Measurements from ENCODE around the gene EFCAB8. TPM values are rescaled to one million over a fixed set of nuclear protein-coding genes. Genes with fewer than 3 reads are reported as not detected.

EFCAB8 gene
- total RNA-seq, 1 experiment from 2014 or later = not detected

DNA sequence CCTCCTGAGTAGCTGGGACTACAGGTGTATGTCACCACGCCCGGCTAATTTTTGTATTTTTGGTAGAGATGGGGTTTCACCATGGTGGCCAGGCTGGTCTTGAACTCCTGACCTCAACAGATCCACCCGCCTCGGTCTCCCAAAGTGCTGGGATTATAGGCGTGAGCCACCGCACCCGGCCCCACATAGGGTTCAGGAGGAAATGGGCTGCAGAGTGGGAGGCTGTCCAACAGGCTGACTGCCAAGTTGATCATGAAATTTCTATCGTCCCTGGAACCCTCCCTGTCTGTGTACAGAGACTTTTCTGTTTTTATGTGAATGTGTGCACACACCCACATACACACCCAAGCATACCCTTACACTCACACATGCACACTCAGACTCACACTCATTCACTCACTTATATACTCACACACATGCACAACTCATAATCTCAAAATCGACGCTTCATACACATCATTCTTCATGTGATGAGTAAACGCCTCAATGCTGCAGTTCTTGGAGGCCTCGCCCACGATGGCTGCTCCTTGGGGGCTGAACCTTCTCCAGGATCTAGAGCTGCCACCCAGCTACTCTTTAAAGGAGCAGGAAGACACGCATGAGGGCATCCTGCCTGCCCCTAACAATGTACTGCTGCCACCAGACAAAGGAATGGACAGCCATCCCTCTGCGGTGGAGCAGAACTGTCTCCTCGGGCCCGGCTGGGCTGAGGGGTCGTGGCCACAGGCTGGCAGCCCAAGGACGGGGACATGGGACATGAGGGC, 109.9 kb downstream of the EFCAB8 start:
- Mint-ChIP-seq H3K4me1 (ENCODE audit: insufficient read depth, unreplicated experiment) (no peaks in the 10 kb centered on the region), H3K36me3 (ENCODE audit: insufficient read depth, unreplicated experiment) (no peaks in the 10 kb centered on the region), H3K9me3 (ENCODE audit: unreplicated experiment) (no peaks in the 10 kb centered on the region), H3K27me3 (ENCODE audit: insufficient read depth, unreplicated experiment) (peaks cover 20% of the 10 kb centered on the region), H3K4me3 (ENCODE audit: unreplicated experiment) (no peak overlapping the region), H3K27ac (ENCODE audit: low read depth, unreplicated experiment) (no peak overlapping the region)
- BruUV-seq (replicated peaks) = no TSS peak
- POLR2A ChIA-PET = interaction anchor here (0.6 kb wide), 1 partner anchor 11 kb away, joined by 4 read pairs; no protein-coding TSS in a partner anchor
- TF ChIP-seq, protein P1, sequence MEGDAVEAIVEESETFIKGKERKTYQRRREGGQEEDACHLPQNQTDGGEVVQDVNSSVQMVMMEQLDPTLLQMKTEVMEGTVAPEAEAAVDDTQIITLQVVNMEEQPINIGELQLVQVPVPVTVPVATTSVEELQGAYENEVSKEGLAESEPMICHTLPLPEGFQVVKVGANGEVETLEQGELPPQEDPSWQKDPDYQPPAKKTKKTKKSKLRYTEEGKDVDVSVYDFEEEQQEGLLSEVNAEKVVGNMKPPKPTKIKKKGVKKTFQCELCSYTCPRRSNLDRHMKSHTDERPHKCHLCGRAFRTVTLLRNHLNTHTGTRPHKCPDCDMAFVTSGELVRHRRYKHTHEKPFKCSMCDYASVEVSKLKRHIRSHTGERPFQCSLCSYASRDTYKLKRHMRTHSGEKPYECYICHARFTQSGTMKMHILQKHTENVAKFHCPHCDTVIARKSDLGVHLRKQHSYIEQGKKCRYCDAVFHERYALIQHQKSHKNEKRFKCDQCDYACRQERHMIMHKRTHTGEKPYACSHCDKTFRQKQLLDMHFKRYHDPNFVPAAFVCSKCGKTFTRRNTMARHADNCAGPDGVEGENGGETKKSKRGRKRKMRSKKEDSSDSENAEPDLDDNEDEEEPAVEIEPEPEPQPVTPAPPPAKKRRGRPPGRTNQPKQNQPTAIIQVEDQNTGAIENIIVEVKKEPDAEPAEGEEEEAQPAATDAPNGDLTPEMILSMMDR (IDR thresholded peaks at IDR 0.05; ENCODE audit: unreplicated experiment) = no peak
- CTCF ChIA-PET = interaction anchor here (0.5 kb wide), 1 partner anchor 186 kb away, joined by 3 read pairs; no protein-coding TSS in a partner anchor
- intact Hi-C loops (cut with micrococcal nuclease) = no loop called here
- DNase-seq (ENCODE audit: unreplicated experiment) = no peak

DNA sequence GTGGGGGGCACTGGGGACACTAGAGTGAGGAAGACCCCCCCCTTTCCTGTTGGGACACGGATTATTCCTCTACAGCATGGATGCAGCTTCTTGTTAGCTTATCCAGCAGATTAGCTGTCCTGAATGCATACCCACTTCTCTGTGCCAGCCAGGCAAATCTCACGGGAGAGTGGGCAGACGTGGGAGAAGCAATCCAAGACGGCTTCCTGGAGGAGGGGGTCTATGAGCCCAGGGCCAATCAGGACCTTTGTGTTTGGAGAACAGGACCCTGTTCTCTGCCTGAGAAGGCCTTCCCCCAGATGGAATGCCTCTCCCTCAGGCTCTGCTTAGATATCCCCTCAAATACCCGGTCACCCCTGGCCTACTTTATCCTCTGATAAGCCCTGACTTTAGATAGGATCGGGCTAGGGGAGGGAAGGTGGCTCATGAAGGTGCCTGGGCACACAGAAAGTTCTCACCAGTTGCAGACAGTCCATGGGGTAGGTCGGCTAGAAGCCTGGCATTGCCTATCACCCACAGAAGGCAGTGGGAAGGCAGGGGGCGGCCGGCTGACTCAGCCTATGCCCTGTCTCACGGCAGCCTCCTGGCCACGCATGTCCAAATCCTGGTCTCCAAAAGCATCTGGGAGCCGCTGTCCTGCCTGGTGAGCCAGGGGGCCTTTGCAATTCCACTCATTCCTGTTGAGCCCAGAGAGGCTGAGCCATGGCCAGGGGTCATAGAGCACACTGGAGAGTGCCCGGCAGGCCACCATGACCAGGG, 110.8 kb downstream of the EFCAB8 start:
- intact Hi-C loops (cut with micrococcal nuclease) = no loop called here
- ChIA-PET CTCF (no interaction called here), POLR2A (no interaction called here)
- DNase-seq (ENCODE audit: unreplicated experiment) = no peak
- Mint-ChIP-seq H3K4me3 (ENCODE audit: unreplicated experiment) (no peak overlapping the region), H3K27me3 (ENCODE audit: insufficient read depth, unreplicated experiment) (peaks cover 11% of the 10 kb centered on the region), H3K4me1 (ENCODE audit: insufficient read depth, unreplicated experiment) (no peaks in the 10 kb centered on the region), H3K9me3 (ENCODE audit: unreplicated experiment) (no peaks in the 10 kb centered on the region), H3K27ac (ENCODE audit: low read depth, unreplicated experiment) (no peak overlapping the region), H3K36me3 (ENCODE audit: insufficient read depth, unreplicated experiment) (no peaks in the 10 kb centered on the region)
- TF ChIP-seq, protein P1 (IDR thresholded peaks at IDR 0.05; ENCODE audit: unreplicated experiment) = no peak
- no TSS peak for BruUV-seq (replicated peaks)

DNA sequence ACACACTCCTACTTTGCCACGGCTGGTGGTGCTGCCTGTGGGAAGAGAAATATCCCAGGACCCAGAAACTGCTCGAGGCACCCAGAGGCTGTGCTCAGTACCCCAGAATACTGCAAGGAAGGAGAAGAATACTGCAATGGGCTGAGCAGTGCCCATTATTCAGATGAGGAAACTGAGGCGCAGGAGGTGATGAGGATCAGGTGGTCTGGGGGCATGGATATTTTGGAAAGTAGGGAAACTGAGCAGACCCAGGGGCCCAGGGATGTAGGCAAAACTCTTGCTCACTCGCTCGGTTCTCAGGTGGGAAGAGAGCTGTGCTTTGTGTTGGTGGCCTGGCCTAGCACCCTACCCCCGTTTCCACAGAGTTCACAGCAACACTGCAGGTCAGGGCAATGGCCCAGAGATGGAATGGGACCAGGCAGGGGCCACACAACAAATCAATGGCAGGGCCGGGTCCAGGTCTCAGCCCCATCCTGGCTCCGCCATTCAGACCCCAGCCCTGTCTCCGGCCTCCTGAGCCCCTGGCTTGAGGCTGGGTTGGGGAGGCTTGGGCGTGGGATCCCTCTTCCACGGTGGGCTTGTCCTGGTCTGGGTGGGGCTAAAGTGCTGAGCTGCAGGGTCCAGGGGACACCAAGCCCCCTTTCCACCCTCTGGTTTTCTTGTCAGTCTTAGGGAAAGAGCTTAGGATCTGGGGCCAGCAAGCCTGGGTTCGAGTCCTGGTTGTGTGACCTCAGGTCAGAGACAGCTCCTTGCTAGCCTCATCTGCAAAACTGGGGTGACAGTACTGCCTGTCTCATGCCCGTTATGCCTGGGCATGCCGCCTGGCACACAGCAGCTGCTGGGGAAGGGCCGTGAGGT, 111.6 kb downstream of the EFCAB8 start:
- ChIA-PET CTCF (interaction anchor here (0.6 kb wide), 1 partner anchor 235 kb away, joined by 3 read pairs; no protein-coding TSS in a partner anchor), POLR2A (no interaction called here)
- no TSS peak for BruUV-seq (replicated peaks)
- no peak overlapping the region for H3K4me3 Mint-ChIP-seq (ENCODE audit: unreplicated experiment)
- no peaks in the 10 kb centered on the region for H3K4me1 Mint-ChIP-seq (ENCODE audit: insufficient read depth, unreplicated experiment)
- no peak overlapping the region for H3K27ac Mint-ChIP-seq (ENCODE audit: low read depth, unreplicated experiment)
- TF ChIP-seq, protein P1 (IDR thresholded peaks at IDR 0.05; ENCODE audit: unreplicated experiment) = no peak
- no peak for DNase-seq (ENCODE audit: unreplicated experiment)
- H3K9me3 Mint-ChIP-seq (ENCODE audit: unreplicated experiment) = no peaks in the 10 kb centered on the region
- no peaks in the 10 kb centered on the region for H3K36me3 Mint-ChIP-seq (ENCODE audit: insufficient read depth, unreplicated experiment)
- H3K27me3 Mint-ChIP-seq (ENCODE audit: insufficient read depth, unreplicated experiment) = peaks cover 3% of the 10 kb centered on the region
- intact Hi-C loops (cut with micrococcal nuclease) = no loop called here

DNA sequence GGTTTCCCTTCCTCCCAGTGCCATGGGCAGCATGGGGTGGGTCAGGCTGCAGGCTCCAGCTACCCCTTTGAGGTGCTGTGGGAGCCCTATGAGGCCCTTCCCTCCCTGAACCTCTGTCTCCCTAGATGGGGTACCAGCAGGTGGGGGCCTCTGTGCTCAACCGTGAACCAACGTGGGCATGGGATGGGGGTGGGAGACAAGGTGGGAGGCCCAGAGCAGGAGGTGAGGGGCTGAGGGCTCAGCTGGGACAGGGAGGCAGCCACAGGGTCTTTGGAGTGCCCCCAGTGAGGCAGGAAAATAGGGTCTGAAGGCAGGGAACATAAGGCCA, 112.2 kb downstream of the EFCAB8 start:
- Mint-ChIP-seq H3K4me3 (ENCODE audit: unreplicated experiment) (no peak overlapping the region), H3K27me3 (ENCODE audit: insufficient read depth, unreplicated experiment) (peaks cover under 1% of the 10 kb centered on the region), H3K36me3 (ENCODE audit: insufficient read depth, unreplicated experiment) (no peaks in the 10 kb centered on the region), H3K4me1 (ENCODE audit: insufficient read depth, unreplicated experiment) (no peaks in the 10 kb centered on the region), H3K9me3 (ENCODE audit: unreplicated experiment) (no peaks in the 10 kb centered on the region), H3K27ac (ENCODE audit: low read depth, unreplicated experiment) (no peak overlapping the region)
- CTCF ChIA-PET = interaction anchor here (0.6 kb wide), 1 partner anchor 234 kb away, joined by 3 read pairs; no protein-coding TSS in a partner anchor
- intact Hi-C loops (cut with micrococcal nuclease) = no loop called here
- no TSS peak for BruUV-seq (replicated peaks)
- TF ChIP-seq, protein P1 (IDR thresholded peaks at IDR 0.05; ENCODE audit: unreplicated experiment) = no peak
- no peak for DNase-seq (ENCODE audit: unreplicated experiment)
- POLR2A ChIA-PET = no interaction called here
